Neural crest cell (in vitro differentiated cells): Measurements from ENCODE around the gene JAGN1. TPM values are rescaled to one million over a fixed set of nuclear protein-coding genes. Genes with fewer than 3 reads are reported as not detected.
A peak's percentile ranks its signal among the peaks of the same experiment; 100 is the strongest.
"Not testable (repeated sequence)": the region's sequence is repeated elsewhere in the genome, so short reads cannot be mapped to it uniquely, and the experiment has no call there.

Source experiments
- DNase-seq: peaks from one replicate; pipeline ENCODE4 v3.0.0; 2021; ENCODE audit warnings: low read depth, mixed read lengths, low spot score
- H3K27ac Mint-ChIP-seq: one replicate; pipeline ENCODE4 v1.8.0; 2021; ENCODE audit warnings: mild to moderate bottlenecking, mixed read lengths; ENCODE audit not compliant: unreplicated experiment
- H3K27me3 Mint-ChIP-seq: 2 replicates; pipeline ENCODE4 v1.8.0; 2021; ENCODE audit warnings: low read depth, mild to moderate bottlenecking, mixed read lengths
- H3K36me3 Mint-ChIP-seq: 2 replicates; pipeline ENCODE4 v1.8.0; 2021; ENCODE audit warnings: low read depth, mild to moderate bottlenecking, mixed read lengths
- H3K4me1 Mint-ChIP-seq: 2 replicates; pipeline ENCODE4 v1.8.0; 2021; ENCODE audit warnings: mixed read lengths
- H3K4me3 Mint-ChIP-seq: one replicate; pipeline ENCODE4 v1.8.0; 2021; ENCODE audit warnings: mild to moderate bottlenecking, mixed read lengths
- H3K9me3 Mint-ChIP-seq: 2 replicates; pipeline ENCODE4 v1.8.0; 2021; ENCODE audit warnings: mixed read lengths
- total RNA-seq: library from RNA; stranded (reverse); gene quantifications from 2 replicates; pipeline ENCODE4 v1.2.1, GENCODE V29; 2021
- TF ChIP-seq, protein P1 (sequence below): fragments of 200-600 bp; sonication (generic); conservative IDR thresholded peaks from 2 replicates; pipeline ENCODE4 v1.5.0; 2021; ENCODE audit warnings: antibody characterized with exemption, mild to moderate bottlenecking

JAGN1 gene
- total RNA-seq, 1 donor from 2014 or later: 41.1 TPM

DNA sequence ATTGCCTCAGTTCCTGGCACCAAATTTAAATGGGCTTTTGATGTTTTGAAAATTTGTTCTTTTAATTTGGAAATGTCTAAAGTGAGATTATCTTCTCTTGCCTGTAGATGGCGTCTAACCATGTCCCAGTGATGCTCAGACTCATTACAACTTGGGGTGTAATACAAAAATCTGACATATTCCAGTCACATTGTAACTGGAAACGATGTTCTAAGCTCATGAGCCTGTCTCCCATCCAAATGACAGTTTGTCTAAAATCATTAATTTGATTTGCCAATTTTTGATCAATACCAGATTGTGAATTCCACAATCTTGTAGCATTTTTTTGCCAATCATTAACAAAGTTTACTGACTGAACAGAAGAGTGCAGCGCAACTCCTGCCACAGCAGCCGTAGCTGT, 41.5 kb upstream of the JAGN1 start:
- H3K36me3 Mint-ChIP-seq, H3K27me3 Mint-ChIP-seq, H3K27ac Mint-ChIP-seq, H3K9me3 Mint-ChIP-seq, DNase-seq: not testable (repeated sequence)
- Mint-ChIP-seq H3K4me1 (peaks cover 22% of the 10 kb centered on the region), H3K4me3 (peak overlapping the region; percentile 48)
- TF ChIP-seq, protein P1, sequence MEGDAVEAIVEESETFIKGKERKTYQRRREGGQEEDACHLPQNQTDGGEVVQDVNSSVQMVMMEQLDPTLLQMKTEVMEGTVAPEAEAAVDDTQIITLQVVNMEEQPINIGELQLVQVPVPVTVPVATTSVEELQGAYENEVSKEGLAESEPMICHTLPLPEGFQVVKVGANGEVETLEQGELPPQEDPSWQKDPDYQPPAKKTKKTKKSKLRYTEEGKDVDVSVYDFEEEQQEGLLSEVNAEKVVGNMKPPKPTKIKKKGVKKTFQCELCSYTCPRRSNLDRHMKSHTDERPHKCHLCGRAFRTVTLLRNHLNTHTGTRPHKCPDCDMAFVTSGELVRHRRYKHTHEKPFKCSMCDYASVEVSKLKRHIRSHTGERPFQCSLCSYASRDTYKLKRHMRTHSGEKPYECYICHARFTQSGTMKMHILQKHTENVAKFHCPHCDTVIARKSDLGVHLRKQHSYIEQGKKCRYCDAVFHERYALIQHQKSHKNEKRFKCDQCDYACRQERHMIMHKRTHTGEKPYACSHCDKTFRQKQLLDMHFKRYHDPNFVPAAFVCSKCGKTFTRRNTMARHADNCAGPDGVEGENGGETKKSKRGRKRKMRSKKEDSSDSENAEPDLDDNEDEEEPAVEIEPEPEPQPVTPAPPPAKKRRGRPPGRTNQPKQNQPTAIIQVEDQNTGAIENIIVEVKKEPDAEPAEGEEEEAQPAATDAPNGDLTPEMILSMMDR: peak; percentile 69

DNA sequence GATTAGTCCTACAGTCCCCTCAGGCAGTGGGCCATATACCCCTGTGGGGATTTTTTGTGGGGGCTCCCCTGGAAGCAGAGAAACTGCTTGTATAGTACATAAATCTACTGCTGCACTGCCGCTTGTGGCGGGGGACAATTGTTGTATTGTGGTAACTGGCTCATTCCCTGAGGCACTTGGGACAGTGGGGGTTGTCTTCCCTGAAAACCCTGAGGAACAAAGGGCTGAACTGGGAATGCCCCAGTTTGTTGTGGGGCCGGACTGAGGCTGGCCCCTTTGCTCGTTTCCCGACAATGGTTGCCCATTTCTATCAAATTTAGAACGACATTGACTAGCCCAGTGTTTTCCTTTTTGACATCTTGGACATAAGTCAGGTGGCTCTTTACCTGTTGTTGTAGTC, 39.0 kb upstream of the JAGN1 start:
- not testable (repeated sequence) for H3K9me3 Mint-ChIP-seq, H3K27ac Mint-ChIP-seq, H3K27me3 Mint-ChIP-seq, H3K36me3 Mint-ChIP-seq, DNase-seq
- Mint-ChIP-seq H3K4me3 (peak overlapping the region; percentile 10), H3K4me1 (peaks cover 18% of the 10 kb centered on the region)

DNA sequence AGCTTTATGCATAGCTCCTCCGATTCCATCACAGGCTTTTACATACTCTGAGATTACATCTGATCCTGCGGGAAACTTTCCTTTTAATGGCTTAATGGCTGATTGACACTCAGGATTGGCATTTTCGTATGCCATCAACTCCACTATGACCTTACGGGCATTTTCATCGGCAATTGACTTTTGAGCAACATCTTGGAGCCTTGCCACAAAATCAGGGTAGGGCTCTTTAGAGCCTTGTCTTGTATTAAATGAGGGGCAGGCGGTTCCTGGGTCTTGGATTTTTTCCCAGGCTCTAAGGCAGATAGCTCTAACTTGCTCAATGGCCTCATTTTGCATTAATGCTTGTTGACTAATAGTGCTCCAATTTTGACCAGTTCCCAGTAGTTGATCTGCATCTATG, 38.5 kb upstream of the JAGN1 start:
- not testable (repeated sequence) for H3K27me3 Mint-ChIP-seq, H3K27ac Mint-ChIP-seq, H3K9me3 Mint-ChIP-seq, H3K36me3 Mint-ChIP-seq, DNase-seq, H3K4me3 Mint-ChIP-seq
- H3K4me1 Mint-ChIP-seq: peaks cover 18% of the 10 kb centered on the region

- Mint-ChIP-seq H3K36me3 (no peaks in the 10 kb centered on the region), H3K4me3 (no peak overlapping the region), H3K4me1 (peaks cover 18% of the 10 kb centered on the region), H3K9me3 (no peaks in the 10 kb centered on the region), H3K27me3 (no peaks in the 10 kb centered on the region), H3K27ac (no peak overlapping the region)
- TF ChIP-seq, protein P1: no peak
- no peak for DNase-seq
These were observed 37.9 kb upstream of the JAGN1 start for GRCh38 chr3:9852528-9852927.

DNA sequence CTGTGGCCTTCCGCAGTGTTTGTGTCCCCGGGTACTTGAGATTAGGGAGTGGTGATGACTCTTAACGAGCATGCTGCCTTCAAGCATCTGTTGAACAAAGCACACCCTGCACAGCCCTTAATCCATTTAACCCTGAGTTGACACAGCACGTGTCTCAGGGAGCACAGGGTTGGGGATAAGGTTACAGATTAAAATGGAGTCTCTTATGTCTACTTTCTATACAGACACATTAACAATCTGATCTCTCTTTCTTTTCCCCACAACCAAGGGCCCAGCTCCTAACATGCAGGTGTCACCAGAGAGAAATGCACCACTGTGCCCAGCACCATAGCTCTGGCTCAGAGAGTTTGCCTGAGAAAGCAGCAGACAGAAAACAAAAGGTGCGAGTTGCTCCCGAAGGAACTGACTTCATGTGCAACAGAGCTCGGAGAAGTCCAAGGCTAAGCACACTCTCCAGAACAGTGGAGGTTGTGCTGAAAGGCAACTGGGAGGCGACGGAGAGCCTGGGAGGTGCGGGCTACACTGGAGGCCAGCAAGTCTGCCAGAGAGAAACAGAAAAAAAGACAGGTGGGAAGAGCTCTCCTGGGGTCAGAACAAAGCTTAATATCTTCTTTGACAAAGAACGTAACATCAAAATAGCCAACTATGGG, 36.0 kb upstream of the JAGN1 start:
- not testable (repeated sequence) for H3K27me3 Mint-ChIP-seq, H3K36me3 Mint-ChIP-seq, H3K27ac Mint-ChIP-seq, H3K4me3 Mint-ChIP-seq, DNase-seq, H3K9me3 Mint-ChIP-seq
- H3K4me1 Mint-ChIP-seq: peaks cover 21% of the 10 kb centered on the region

DNA sequence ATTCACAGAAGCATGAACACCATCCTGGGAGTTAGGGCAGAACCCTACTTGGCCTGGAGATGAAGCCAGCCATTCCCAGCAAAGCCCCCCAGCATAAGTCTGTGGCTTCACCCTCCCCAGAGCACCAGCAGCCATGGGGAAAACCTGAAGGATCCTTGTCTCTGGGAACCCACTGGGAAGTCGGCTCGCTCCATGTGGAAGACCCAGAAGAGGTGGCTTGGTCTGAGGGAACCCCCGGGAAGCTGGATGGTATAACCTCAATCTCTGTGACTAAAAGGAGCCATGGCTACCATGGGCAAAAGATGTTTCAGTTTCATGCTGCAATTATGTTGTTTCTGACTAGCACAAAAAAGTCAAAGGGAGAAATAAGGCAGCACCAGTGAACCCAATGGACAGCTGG, 34.8 kb upstream of the JAGN1 start:
- no peak for DNase-seq
- no peaks in the 10 kb centered on the region for H3K36me3 Mint-ChIP-seq
- no peak overlapping the region for H3K4me3 Mint-ChIP-seq
- no peaks in the 10 kb centered on the region for H3K9me3 Mint-ChIP-seq
- TF ChIP-seq, protein P1: no peak
- no peaks in the 10 kb centered on the region for H3K27me3 Mint-ChIP-seq
- no peak overlapping the region for H3K27ac Mint-ChIP-seq
- H3K4me1 Mint-ChIP-seq: peaks cover 20% of the 10 kb centered on the region

DNA sequence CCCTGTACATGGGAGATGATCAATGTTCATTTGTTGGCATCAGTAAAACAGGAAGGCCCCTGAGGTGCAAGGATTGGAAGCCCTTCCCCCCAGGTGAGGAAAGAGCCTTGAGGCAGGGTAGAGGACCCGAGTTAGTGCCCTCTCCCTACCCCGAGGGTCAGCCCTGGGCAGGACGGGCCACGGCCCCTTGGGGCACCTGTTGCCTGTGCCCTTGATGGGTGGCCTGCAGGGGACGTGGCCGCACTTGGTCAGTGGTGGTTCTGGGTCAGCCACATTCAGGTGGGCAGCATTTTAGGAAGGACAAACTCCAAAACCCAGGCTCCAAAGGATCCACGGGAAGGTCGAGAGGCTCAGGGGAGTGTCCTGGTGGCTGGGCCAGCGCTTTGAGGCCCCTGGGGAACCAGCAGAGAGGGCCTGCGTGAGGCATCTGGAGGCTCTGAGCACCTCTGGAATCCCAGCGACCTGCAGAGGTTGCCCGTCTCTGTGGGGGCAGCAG, 30.8 kb upstream of the JAGN1 start:
- Mint-ChIP-seq H3K27ac (no peak overlapping the region), H3K27me3 (no peaks in the 10 kb centered on the region), H3K4me3 (no peak overlapping the region), H3K36me3 (no peaks in the 10 kb centered on the region), H3K9me3 (no peaks in the 10 kb centered on the region), H3K4me1 (peaks cover 13% of the 10 kb centered on the region)
- TF ChIP-seq, protein P1: no peak
- no peak for DNase-seq
